HG02943 (cell line): ENCODE data around the gene POU2F3.

Experiments used
- ATAC-seq: cut with Tn5 transposase; IDR thresholded peaks from one replicate; pipeline ENCODE4 v1.9.1; 2021; ENCODE audit warnings: mild to moderate bottlenecking, low read depth, moderate library complexity; ENCODE audit not compliant: unreplicated experiment

Gene POU2F3

DNA sequence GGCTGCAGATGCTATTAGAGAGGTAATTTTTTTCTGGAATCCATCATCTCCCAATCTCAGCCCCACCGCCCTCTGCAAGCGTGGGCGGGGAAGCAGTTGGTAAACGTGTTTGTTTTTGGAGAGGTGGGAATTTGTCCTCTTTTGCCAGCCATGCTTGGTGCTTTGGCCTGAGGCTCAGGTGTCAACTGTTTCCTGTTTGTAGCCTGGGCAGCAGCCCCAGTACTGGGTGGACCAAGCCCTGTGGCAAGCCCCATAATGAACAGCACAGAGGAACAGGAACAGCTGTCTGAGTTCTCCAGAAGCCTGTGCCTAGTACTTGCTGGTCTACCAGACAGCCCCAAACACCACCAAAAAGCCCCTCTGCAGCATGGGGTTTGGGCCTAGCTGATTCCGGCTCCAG lies 39.6 kb downstream of the POU2F3 start:
- no peak for ATAC-seq

- no peak for ATAC-seq
Observed at GRCh38 chr11:120280600-120281051, 40.7 kb downstream of the POU2F3 start.

GRCh38 chr11:120281143-120281795 lies 41.3 kb downstream of the POU2F3 start:
- no peak for ATAC-seq

GRCh38 chr11:120283124-120283523 lies 43.2 kb downstream of the POU2F3 start:
- ATAC-seq: no peak

- ATAC-seq: no peak
Observed at GRCh38 chr11:120284272-120284671, 44.3 kb downstream of the POU2F3 start.

GRCh38 chr11:120285256-120285655 lies 45.3 kb downstream of the POU2F3 start:
- no peak for ATAC-seq

GRCh38 chr11:120288021-120288420 lies 48.1 kb downstream of the POU2F3 start:
- no peak for ATAC-seq

DNA sequence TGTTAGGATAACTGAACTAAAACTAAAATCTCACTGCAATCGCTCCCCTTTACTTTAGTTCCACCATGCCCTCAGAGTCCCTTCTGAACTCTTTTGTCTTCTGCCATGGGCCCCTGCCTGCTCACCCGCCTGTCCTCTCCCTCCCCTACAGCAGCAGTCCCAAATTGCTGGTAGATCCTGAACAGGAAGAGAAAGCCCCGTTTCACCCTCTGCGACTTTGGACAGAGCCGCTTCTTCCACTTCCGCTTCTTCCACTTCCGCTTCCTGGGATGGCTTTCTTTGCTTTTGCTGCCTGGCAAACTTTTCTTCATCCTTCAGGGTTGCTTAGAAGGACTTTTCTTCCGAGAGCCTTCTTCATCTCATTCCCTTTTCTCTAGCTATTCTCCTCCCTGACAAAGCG lies 49.5 kb downstream of the POU2F3 start:
- no peak for ATAC-seq

- ATAC-seq: no peak
Observed at GRCh38 chr11:120290956-120291355, 51.0 kb downstream of the POU2F3 start.

DNA sequence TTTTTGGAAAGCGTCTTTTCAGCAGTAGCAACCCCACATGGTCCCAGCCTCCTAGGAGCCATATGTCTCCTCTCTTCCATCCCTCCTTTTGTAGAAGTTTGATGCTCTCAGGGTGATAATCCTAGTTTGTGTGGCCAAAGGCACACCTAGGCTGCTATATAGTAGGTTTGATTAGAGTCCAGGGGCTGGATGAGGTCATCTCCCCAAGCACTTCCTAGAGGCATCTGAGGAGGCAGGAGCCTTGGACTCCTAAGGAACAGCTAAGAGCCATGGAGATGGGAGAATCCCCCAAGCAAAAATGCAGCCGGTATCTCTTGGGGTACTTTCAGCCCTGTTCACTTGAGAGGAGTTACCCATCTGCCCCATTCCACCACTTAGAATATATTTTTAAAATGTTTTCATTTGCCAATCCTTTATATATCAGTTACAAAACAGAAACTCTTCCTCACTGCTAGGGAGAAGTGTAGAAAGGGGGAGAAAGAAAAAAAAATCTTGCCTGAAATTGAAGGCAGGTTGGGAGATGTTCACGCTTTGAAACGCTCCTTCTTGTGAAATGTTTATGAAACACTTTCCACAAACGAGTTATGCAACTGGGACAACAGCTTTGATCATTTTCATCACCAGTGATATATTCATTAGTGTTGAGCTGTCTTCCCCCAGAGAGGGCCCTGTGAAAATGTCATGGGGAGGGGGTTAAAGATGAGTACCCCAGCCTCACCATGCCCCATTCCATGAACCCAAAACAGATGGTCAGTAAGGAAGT lies 53.3 kb downstream of the POU2F3 start:
- ATAC-seq: no peak

DNA sequence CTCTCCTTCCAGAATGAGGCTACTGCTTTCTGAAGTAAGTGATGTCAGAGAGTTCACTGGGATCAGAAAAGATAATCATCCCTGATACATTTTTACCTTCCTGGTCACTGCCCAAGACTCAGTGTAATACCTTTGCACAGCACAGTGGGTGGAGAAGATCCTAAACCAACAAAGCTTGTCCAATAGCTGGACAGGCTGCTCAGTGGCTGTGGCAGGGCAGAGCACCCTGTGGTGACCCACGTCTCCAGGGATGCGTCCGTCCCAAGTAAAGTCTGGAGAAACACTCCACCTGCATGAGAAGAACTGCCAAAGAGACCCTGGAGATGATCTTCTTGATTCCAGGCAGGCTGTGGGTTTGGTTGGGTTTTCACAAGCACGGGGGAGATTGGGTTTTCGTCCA lies 54.2 kb downstream of the POU2F3 start:
- no peak for ATAC-seq

GRCh38 chr11:120295099-120295498 lies 55.2 kb downstream of the POU2F3 start:
- ATAC-seq: no peak

GRCh38 chr11:120296554-120296953 lies 56.6 kb downstream of the POU2F3 start:
- ATAC-seq: no peak

DNA sequence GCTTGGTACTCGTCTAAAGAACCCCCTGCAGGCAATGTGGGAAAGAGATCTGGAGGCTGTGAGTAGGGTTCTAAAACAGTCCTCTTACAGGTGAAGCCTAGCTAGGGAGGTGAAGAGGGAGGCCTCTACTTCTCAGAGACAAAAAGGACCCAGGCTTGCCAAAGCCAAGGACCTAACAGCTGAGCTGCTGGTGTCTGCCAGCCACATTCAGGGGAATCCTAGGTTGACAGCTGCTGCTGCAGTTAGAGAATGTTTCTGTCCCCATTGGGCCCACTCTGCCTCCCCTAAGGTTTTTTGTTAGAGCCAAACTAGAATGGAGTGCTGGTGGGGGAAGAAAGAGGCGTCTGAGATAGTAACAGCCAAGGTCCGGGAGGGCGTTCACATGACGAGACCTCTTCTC lies 58.5 kb downstream of the POU2F3 start:
- ATAC-seq: no peak

DNA sequence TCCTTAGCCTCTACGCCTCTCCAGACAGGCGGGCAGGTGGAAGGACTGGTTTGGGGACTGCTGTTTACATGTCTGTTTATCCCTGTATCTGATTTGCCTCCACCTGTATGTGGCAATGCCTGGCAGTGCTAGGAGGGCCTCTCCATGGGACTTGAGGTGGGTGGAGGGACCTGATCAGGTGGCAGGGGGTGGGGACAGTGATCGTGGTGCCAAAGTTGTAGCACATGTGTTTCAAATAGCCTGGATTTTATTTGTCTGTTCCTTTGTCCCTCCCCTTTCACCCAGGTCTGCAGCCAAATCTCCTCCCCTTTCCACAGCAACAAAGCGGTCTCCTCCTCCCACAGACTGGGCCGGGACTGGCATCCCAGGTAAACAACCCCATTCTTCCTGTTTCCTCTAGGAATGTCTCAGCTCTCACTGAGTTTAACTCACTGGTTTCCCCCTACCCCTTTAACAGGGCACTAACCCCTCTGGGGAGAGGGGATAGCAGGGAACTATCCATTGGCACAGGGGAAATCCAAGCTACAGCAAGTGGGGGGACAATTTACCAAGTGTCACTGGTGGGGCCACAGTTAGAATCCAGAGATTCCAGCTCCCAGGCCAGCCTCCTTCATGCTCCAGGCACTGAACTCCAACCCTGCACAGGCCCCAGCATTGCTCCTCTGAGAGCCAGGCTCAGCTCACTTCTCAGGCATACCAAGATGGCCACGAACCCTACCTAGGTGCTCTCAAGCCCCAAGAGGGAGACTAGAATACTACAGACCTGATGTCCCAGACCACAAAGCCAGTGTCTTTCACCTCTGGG lies 62.3 kb downstream of the POU2F3 start:
- no peak for ATAC-seq

GRCh38 chr11:120303004-120303637 lies 63.2 kb downstream of the POU2F3 start:
- ATAC-seq: peak; percentile 66

- ATAC-seq: no peak
Observed at GRCh38 chr11:120304526-120304925, 64.6 kb downstream of the POU2F3 start.

- no peak for ATAC-seq
Observed at GRCh38 chr11:120305286-120305685, 65.3 kb downstream of the POU2F3 start.

GRCh38 chr11:120306519-120307242 lies 66.7 kb downstream of the POU2F3 start:
- no peak for ATAC-seq

- ATAC-seq: no peak
Observed at GRCh38 chr11:120307476-120307875, 67.5 kb downstream of the POU2F3 start.
